GM20431 (cell line): ENCODE results near the gene SREK1.

Source experiments
- in situ Hi-C: fragments of 300-500 bp; cut with MseI, MboI; formaldehyde crosslinking; loops from one replicate; pipeline ENCODE4 v1.15.0; 2020; ENCODE audit warnings: low sequenced_read_pairs; ENCODE audit not compliant: unreplicated experiment

SREK1 gene

DNA sequence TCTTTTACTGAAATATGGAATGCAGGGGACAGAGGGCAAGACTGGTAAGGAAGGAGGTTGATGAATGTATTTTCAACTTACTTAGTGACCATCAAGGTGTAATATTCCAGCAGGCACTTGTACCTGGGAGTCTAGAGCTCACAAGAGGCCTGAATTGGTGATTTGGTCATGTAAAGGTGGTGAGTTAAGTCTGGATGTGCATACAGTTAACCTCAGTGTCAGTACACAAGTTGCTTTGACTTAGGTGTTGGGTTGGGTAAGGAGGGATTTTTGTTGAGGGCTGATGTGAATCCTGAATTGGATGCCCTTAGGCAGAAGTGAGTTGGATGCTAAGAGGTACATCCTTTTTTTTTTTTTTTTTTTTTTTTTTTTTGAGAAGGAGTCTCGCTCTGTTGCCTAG is 7.4 kb downstream of the SREK1 start:
- in situ Hi-C loops, result loop anchor here (25.0 kb wide), 1 partner anchor 389 kb away; no protein-coding TSS in a partner anchor

DNA sequence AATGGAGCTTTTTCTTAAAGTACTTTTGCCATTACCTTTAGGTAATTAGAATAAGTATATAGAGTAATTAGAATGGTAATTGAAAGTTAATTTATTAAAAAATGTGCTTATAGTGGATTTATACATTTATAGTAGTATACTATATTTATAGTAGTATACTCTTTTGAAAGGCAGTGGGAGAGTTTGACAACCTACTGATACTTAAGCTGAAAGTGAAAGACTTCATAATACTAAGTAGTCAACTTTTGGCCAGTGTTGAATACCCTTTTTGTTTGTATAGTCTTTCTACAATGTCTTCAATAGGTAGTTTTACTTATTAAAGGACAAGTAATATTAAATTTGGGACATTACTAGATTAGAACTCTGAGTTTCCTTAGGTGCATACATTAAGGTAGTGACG is 12.9 kb downstream of the SREK1 start:
- in situ Hi-C loops, result loop anchor here (25.0 kb wide), 1 partner anchor 395 kb away; no protein-coding TSS in a partner anchor

DNA sequence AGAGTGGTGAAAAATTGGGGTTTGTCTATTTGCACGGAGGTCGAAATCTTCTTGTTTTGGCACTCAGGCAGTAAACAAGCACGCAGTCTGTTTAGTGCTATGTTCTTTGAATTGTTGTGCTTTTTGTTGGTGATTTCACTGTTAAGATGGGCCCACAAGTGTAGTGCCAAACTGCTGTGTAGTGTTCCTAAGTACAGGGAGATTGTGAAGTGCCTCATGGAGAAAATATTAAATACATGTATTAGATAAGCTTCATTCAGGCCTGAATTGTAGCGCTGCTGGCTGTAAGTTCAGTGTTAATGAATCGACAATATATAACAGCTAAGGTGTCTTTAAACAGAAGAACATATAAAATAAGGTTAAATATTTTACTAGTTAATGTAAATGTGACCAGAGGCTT is 17.3 kb downstream of the SREK1 start:
- in situ Hi-C loops, result loop anchor here (25.0 kb wide), 1 partner anchor 399 kb away; no protein-coding TSS in a partner anchor

DNA sequence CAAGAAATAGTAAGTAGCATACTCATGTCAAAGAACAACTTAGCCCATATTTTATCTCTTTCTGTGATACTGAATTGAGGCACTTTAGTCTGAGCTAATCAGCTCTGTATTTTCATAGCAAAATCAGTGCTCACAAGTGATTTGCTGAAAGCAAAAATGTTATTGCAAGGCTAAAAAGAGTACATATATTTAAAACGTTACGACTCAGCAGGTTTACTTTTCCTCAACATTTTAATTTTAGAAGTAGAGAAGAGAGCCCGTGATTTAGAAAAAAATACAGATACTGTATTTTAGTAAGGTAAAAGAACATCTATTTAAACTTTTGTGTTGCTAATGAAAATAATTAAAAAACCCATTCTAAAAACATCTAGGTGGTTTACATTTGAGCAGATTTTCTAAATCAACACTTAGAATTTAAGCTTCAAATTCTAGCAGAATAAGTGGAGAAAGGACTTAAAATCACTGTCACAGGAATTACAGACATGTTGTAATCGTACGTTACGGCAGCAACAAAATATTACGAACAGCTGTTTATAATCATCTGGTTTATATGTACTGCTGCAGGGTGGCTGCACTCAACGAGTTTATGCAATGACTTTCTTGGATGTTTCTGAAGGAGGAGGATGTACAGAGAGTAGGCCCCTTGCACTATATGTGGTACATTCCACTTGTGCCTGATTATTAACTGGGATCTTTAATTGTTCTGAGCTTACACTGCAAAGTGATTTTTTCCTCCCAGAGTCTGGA is 20.1 kb downstream of the SREK1 start:
- in situ Hi-C loops, result loop anchor here (25.0 kb wide), 1 partner anchor 402 kb away; no protein-coding TSS in a partner anchor

DNA sequence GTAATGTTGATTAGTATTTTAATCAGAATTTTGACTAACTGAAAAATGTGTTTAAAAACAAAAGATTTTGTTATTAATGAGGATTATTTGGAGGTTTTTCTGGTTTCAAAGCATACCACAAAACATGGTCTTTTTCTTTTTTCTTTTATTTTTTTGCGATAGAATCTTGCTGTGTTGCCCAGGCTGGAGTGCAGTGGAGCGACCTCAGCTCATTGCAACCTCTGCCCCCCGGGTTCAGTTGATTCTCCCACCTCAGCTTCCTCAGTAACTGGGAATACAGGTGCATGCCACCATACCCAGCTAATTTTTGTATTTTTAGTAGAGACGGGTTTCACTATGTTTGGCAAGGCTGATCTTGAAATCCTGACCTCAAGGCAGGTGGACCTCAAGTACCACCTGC is 24.1 kb downstream of the SREK1 start:
- in situ Hi-C loops, result loop anchor here (25.0 kb wide), 1 partner anchor 406 kb away; no protein-coding TSS in a partner anchor

DNA sequence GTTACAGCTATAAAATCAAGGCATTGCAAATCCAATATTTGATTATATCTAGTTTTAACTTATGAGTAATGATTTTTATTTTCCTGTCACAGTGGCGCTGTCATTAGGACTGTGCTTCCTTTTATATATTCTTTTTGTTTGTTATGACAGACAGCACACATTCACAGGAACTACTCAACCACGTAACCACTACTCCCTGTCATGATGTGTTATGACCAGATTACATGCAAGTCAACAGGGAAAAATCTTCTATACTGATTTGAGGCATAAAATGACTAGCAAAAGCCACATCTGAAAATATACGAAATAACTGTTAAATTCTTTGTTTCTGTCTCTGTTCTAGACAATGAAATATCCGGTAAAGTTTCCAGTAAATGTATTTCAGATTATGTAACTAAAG is 25.4 kb downstream of the SREK1 start:
- in situ Hi-C loops, result loop anchor here (25.0 kb wide), 1 partner anchor 407 kb away; no protein-coding TSS in a partner anchor

DNA sequence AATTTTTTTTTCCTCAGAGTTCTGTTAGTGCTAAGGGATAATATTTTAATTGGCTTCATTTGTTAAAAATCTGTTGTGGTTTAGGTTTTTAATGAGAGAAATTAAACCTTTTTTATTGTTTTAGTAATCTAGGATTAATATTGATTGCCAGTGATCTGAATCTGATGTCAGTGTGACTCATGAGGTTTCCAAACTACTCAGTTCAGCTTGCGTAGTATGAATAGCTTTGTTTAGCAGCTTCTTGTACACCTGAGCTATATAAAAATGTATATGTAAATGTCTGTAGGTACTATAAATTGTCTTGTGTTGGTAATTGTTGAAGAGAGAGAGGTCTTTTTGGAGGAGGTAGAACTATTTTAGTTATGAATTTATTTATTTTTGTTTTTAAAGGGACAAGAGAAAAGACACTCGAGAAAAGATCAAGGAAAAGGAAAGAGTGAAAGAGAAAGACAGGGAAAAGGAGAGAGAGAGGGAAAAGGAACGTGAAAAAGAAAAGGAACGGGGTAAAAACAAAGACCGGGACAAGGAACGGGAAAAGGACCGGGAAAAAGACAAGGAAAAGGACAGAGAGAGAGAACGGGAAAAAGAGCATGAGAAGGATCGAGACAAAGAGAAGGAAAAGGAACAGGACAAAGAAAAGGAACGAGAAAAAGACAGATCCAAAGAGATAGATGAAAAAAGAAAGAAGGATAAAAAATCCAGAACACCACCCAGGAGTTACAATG is 26.3 kb downstream of the SREK1 start:
- in situ Hi-C loops, result loop anchor here (25.0 kb wide), 1 partner anchor 408 kb away; no protein-coding TSS in a partner anchor

DNA sequence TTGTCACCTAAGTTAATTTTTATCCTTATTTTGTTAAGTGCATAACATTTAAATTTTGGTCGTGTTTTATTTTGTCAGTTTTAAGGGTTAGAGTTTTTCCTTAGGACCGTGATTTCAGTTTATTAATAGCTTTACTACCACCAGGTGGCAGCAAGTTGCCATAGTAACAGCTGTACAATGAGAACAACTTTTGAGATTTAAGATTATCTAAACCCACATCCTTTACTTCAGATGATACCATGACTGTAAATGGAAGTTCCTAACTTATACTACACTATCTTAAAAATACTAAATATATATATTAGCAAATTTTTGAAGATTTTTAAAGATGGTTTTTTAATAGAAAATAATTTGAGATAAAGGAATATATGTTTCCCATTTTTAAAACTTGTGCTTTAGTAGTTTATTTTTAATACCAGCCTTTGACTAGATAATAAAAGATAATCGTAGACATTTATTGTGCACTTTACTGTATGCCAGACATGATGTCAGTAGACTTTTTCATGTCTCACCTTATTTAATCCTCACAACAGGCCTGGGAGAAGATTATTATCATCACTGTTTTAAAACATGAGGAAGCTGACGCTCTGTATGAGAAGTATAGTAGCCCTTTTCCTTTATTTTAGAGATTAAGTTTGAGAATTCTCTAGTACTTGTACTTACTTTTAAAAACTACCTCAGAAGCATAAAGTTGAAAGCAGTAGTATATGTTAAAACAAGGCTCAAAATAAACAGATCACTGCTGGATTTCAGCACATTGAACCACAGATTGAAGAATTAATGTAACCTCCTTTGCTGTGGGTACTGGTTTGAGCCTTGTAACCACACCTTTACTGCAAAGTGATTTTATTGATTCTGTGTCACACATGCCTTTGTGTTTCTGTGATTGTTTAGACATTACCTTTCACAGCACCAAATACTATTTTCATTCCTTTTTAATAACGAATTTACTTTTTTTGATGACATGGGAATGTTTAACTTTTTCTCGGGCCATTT is 27.5 kb downstream of the SREK1 start:
- in situ Hi-C loops, result loop anchor here (25.0 kb wide), 1 partner anchor 409 kb away; no protein-coding TSS in a partner anchor

DNA sequence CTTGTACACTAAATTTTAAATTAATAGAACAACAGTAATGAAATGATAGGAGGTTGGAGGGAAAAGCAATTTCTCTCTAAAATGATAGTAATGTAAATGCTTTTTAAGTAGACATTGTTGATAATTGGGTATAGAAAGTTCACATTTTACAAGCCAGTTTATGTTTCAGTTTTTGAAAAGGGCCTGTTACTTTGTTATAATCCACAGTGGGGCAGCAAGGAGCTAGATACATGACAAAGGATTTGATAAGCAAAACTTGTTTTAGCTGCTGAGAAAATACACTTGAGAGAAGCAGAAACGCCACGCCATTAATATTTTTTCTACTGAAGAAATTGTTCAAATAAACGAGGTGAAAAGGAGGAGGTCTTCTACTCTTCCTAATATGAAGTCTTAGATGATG is 30.2 kb downstream of the SREK1 start:
- in situ Hi-C loops, result loop anchor here (25.0 kb wide), 1 partner anchor 412 kb away; no protein-coding TSS in a partner anchor

DNA sequence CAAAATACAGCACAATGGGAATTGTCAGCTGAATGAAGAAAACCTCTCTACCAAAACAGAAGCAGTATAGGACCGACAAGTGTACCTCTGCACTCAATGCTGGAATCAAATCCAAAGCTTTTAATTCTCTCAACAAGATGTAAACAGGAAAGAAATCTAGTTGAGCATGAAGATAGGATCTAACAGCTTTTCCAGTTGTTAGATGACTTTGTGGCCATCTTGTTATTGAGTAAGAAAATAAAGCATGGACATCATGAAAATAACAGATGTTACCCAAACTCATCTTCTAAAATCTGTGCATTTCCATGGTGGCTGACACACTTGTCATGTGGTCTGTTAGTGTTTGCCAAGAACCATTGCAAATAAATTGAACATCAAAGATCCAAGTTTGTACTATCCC is 34.7 kb downstream of the SREK1 start:
- in situ Hi-C loops, result no loop called here

DNA sequence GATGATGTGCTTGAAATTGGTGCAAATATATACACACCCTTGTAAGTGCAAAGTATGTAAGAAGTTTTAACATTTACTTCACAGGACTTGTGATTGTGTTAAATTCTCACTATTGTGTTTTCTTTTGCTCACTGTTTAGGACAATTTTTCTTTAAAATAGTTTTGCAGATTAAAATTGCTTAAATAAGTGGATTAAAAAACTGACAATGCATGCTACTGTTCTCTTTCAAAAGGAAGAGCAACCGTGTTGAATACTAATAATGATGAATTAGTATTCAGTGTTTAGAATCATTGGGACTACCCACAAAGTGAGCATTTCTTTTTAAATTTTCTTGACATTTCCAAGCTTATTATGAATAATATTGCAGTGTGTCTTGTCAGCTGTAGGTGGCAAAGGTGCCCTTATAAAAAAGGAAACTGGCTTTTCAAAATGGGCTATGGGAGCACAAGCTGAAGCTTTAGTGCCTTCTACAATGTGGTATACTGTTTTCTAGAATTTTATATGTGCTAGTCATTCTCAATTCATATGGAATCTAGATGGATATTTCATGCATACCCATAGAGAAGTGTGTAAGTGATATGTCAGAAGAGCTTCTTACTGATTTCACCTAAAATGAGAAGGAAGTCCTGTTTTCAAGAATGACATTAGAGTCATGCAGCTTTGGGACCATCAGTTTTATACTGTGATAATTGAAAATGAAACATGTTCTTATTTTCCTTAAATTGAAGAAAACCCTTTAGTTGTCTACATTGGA is 35.4 kb downstream of the SREK1 start:
- in situ Hi-C loops, result no loop called here

DNA sequence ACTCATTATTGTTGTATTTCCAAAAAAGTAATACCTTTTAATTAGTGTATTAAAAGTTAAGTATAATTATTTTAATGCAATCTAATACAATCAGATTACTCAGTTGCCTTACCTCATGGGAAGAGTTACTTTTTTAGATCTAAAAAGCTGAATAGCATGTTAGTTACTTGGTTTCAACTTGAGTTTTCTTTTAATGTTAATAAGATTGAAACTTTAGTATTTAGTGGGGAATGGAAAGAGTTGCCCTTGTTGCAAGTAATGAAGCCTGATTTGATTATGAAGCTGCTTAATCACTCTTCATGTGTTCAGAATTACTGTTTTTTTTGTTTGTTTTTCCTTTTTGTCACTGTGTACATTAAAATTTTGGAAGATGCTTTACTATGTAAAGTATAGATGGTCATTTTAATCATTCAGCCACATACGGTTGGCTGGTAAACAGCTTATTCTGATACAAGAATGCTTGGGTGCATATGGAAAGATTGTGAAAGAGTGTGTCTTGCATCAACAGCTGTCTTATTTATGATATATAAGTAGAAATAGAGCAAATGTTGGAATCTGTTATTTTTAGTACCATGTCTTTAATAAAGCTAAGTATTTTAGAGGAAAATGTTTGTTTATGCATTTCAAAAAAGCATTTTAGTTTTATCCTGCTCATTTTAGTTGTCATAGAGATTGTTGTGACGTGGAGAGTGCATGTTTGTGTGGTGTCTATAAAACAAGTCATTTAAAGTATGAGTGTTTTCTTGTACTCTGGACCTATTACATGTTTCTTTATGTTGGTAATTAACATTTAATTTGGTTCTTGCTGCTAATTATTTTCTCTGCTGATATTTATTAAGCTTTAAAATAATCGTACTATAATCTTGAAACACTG is 36.4 kb downstream of the SREK1 start:
- in situ Hi-C loops, result no loop called here

DNA sequence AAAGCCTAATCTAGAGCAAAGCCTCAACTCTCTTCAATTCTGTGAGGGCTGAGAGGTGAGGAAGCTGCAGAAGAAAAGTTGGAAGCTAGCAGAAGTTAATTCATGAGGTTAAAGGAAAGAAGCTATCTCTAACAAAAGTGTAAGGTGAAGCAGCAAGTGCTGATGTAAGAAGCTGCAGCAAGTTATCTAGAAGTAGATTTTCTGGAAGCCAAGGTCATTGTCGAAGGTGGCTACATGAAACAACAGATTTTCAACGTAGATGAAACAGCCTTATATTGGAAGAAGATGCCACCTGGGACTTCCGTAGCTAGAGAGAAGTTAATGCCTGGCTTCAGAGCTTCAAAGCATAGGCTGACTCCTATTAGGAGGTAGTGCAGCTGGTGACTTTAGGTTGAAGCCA is 42.0 kb downstream of the SREK1 start:
- in situ Hi-C loops, result no loop called here

DNA sequence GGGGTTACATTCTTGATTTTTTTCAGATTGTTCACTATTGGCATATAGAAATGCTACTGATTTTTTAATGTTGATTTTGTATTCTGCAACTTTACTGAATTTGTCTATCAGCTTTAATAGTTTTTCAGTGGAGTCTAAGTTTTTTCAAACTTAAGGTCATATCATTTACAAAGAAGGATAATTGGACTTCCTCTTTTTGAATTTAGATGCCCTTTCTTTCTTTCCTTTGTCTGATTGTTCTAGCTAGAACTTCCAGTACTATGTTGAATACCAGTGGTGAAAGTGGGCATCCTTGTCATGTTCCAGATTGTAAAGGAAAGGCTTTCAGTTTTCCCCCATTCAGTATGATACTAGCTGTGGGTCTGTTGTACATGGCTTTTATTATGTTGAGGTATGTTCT is 49.3 kb downstream of the SREK1 start:
- in situ Hi-C loops, result no loop called here

DNA sequence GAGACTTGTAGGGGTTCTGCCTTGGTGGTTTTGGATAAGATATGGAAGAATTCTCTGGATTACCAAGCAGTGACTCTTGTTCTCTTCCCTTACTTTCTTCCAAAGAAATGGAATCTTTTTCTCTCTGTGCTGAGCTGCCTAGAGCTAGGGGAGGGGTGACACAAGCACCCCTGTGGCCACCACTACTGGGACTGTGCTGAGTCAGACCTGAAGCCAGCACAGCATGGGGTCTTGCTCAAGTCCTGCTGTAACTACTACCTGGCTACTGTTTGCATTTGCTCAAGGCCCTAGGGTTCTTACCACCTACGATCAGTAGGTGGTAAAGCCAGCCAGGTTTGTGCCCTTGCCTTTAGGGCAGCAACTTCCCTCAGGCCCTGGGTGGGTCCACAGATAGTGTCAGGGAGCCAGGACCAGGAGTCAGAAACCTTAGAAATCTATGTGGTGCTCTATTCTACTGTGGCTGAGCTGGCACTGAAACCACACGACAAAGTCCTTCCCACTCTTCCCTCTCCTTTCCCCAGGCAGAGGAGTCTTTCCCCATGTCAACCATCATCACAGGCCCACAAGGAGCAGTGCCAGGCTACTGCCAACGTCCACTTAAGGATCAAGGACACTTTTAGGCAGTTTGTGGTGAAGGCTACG is 53.8 kb downstream of the SREK1 start:
- in situ Hi-C loops, result no loop called here

DNA sequence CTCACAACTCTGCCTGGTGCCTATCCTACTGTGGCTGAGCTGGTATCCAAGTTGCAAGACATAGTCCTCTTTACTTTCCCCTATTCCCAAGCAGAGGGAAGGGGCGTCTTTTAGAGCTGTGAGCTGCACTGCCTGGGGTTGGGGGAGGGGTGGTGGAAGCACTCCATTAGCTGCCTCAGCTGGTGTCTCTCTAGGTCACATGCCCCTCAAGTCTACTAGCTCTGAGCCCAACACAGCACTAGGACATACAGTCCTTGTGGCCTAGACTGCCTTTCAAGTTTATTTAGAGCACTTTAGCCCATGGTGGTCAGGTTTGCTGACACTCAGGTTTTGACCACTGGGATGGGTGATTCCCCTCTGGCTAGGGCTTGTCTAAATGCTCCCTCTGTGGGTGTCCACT is 54.7 kb downstream of the SREK1 start:
- in situ Hi-C loops, result no loop called here

DNA sequence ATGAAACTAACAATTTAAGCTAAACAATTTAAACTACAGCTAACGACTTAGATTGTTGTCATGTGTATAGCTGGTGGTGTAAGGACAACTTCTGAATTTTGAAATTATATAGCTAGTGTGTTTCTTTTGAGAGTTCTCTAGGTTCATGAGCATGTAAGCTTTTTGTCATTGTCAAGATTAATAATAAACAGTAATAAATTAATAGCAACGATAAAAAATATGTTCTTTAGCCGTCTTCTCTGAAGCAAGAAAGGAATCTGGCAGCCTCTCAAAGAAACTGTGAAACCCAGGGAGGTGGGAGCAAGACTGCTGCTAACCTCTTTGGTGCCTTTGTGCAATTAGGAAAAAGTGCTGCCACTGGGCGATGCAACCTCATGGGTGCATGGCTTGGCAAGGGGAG is 59.4 kb downstream of the SREK1 start:
- in situ Hi-C loops, result no loop called here

DNA sequence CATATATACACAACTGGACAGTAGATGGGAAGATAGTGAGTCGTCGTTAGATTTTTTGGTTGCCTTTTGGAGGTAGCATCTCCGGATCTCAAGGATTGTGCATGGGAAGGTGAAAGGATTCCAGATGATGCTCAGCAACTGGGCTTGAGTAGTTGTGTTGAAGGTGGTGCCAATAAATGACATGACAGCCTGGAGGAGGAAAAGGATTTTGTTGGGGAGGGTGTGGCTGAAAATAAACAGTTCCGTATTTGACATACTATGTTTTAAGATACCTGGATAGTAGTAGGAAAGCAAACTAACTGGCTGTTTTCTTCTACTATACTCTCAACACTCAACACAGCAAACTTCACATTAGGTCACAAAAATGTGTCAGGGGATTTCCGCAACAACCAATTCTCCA is 62.4 kb downstream of the SREK1 start:
- in situ Hi-C loops, result no loop called here
